Neural crest cell (in vitro differentiated cells): Measurements from ENCODE around the gene TMEM187. TPM values are rescaled to one million over a fixed set of nuclear protein-coding genes. Genes with fewer than 3 reads are reported as not detected.
A peak's percentile ranks its signal among the peaks of the same experiment; 100 is the strongest.

Source experiments
- DNase-seq: peaks from one replicate; pipeline ENCODE4 v3.0.0; 2021; ENCODE audit warnings: low read depth, mixed read lengths, low spot score
- H3K27ac Mint-ChIP-seq: one replicate; pipeline ENCODE4 v1.8.0; 2021; ENCODE audit warnings: mild to moderate bottlenecking, mixed read lengths; ENCODE audit not compliant: unreplicated experiment
- H3K27me3 Mint-ChIP-seq: 2 replicates; pipeline ENCODE4 v1.8.0; 2021; ENCODE audit warnings: low read depth, mild to moderate bottlenecking, mixed read lengths
- H3K36me3 Mint-ChIP-seq: 2 replicates; pipeline ENCODE4 v1.8.0; 2021; ENCODE audit warnings: low read depth, mild to moderate bottlenecking, mixed read lengths
- H3K4me1 Mint-ChIP-seq: 2 replicates; pipeline ENCODE4 v1.8.0; 2021; ENCODE audit warnings: mixed read lengths
- H3K4me3 Mint-ChIP-seq: one replicate; pipeline ENCODE4 v1.8.0; 2021; ENCODE audit warnings: mild to moderate bottlenecking, mixed read lengths
- H3K9me3 Mint-ChIP-seq: 2 replicates; pipeline ENCODE4 v1.8.0; 2021; ENCODE audit warnings: mixed read lengths
- total RNA-seq: library from RNA; stranded (reverse); gene quantifications from 2 replicates; pipeline ENCODE4 v1.2.1, GENCODE V29; 2021
- TF ChIP-seq, protein P1 (sequence below): fragments of 200-600 bp; sonication (generic); conservative IDR thresholded peaks from 2 replicates; pipeline ENCODE4 v1.5.0; 2021; ENCODE audit warnings: antibody characterized with exemption, mild to moderate bottlenecking

The TMEM187 gene
- total RNA-seq, 1 donor from 2014 or later: 8.0 TPM

DNA sequence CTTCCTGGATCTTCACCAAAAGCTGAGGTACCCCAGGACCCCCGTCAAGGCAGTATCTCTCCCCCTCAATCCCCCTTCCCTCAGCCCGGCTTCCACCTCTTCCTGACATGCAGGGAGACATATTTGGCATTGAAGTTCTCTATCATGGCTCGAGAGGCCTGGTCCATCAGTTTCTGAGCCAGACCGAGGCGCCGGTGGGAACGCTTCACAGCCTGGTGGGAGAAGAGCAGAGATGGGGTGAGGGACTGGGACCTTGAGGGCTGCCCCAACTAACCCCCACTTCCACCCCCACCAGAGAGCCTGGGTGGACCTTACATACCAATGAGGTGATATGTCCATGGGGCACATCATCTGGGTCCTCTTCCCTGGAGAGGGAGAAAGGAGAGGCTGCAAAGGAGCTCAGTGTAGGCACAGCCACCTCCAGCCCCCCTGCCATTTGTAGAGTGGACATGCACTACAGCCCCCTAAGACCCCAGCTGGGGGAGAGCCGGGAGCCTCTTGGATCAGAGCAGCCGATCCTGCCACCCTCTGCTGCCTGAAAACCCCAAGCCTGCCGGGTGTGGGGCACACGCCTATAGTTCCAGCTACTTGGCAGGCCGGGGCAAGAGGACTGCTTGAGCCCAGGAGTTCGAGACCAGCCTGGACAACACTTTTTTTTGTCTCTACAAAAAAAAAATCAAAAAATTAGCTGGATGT, 40.2 kb upstream of the TMEM187 start:
- Mint-ChIP-seq H3K4me3 (no peak overlapping the region), H3K27ac (no peak overlapping the region), H3K4me1 (peaks cover 20% of the 10 kb centered on the region), H3K9me3 (no peaks in the 10 kb centered on the region), H3K27me3 (no peaks in the 10 kb centered on the region), H3K36me3 (peaks cover 10% of the 10 kb centered on the region)
- DNase-seq: no peak
- TF ChIP-seq, protein P1, sequence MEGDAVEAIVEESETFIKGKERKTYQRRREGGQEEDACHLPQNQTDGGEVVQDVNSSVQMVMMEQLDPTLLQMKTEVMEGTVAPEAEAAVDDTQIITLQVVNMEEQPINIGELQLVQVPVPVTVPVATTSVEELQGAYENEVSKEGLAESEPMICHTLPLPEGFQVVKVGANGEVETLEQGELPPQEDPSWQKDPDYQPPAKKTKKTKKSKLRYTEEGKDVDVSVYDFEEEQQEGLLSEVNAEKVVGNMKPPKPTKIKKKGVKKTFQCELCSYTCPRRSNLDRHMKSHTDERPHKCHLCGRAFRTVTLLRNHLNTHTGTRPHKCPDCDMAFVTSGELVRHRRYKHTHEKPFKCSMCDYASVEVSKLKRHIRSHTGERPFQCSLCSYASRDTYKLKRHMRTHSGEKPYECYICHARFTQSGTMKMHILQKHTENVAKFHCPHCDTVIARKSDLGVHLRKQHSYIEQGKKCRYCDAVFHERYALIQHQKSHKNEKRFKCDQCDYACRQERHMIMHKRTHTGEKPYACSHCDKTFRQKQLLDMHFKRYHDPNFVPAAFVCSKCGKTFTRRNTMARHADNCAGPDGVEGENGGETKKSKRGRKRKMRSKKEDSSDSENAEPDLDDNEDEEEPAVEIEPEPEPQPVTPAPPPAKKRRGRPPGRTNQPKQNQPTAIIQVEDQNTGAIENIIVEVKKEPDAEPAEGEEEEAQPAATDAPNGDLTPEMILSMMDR: no peak

DNA sequence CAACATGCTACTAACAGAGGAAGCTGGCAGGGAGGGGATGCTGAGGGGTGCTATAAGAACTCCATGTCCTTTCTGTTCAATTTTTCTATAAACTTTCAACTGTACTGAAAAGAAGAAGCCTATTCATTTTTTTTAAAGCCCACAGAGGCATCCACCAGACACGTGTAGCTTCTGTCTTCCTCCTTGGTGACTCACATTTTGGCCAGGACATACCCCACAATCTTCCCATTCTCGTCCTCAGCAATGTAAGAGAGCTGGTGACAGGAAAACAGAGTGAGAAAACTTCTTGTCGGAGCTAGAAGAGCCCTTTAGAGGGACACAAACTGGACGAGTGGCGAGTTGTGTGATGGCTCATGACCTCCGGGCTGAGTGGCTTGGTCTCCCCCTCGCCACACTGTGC, 38.8 kb upstream of the TMEM187 start:
- H3K9me3 Mint-ChIP-seq: no peaks in the 10 kb centered on the region
- TF ChIP-seq, protein P1: no peak

DNA sequence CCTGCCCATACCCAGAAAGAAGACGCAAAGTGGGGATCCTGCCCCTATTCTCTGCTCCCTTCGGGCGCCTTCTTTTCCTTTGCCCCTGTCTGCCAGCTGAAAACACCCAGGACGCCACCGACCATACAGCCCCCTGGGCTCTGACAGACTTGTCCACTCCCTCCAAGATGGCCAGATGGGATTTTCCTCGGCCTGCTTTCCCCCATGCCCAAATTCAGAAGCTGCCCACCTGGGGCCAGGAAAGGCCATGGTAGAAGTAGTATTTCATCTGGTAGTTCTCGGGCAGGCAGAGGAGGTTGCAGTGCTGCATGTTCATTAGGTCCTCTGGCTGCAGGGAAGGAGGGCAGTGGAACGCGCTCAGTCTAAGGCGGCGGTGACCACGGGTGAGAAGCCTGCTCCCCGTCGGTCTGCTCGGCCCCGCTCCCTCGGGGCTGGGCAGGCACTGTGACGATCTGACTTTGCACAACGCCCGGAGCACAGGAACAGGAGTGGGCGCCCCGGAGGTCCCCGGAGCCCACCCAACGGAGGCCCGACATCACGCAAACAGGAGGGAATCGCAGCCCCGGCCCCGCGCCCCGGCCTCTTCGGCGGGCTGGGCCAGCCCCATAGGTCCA, 38.3 kb upstream of the TMEM187 start:
- Mint-ChIP-seq H3K36me3 (peaks cover 5% of the 10 kb centered on the region), H3K27me3 (no peaks in the 10 kb centered on the region), H3K27ac (peak overlapping the region; percentile 78), H3K9me3 (no peaks in the 10 kb centered on the region), H3K4me1 (peaks cover 13% of the 10 kb centered on the region), H3K4me3 (peak overlapping the region; percentile 89)
- DNase-seq: no peak
- TF ChIP-seq, protein P1: no peak

More for the DNA sequence above, 38.8 kb upstream of the TMEM187 start:
- H3K36me3 Mint-ChIP-seq: peaks cover 8% of the 10 kb centered on the region
- H3K4me3 Mint-ChIP-seq: peak overlapping the region; percentile 89
- H3K4me1 Mint-ChIP-seq: peaks cover 17% of the 10 kb centered on the region
- no peak for DNase-seq
- H3K27ac Mint-ChIP-seq: no peak overlapping the region
- no peaks in the 10 kb centered on the region for H3K27me3 Mint-ChIP-seq

DNA sequence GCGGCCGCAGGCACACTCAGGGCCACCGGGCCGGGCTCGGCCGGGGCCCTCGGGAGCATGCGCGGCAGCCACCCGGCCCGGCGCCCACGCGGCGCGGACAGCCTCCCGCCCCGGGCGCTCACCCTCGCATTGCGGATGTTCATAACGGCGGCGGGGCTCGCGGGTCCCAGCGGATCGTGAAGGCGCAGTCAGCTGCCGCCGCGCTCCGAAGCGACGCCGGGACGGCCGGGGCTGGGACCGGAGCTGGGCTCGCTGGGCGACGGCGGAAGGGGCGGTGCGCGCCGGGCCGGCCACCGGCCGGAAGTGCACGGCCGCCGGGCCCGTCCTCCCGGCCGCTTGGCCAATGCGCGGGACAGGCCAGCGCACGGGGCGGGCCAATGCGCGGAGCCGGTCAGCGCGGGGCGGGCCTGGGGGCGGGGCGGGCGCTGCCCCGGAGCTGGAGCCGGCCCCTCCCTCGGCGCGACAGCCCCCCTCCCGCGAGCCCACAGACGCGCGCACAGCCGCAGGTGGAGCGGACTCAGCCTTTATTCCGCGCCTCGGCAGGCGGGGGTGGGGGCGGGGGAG, 37.7 kb upstream of the TMEM187 start, which contains the start of gene NAA10:
Gene NAA10 (minus strand): TSS at position 276 of the 564 bp plus-strand sequence. CDS start 133 bp downstream, at position 143.
- Mint-ChIP-seq H3K36me3 (peaks cover 5% of the 10 kb centered on the region), H3K9me3 (no peaks in the 10 kb centered on the region), H3K27ac (peak within 1 kb of the TSS; percentile 78), H3K27me3 (no peaks in the 10 kb centered on the region), H3K4me3 (peak within 1 kb of the TSS; percentile 89), H3K4me1 (peaks cover 12% of the 10 kb centered on the region)
- no peak for DNase-seq
- TF ChIP-seq, protein P1: no peak

DNA sequence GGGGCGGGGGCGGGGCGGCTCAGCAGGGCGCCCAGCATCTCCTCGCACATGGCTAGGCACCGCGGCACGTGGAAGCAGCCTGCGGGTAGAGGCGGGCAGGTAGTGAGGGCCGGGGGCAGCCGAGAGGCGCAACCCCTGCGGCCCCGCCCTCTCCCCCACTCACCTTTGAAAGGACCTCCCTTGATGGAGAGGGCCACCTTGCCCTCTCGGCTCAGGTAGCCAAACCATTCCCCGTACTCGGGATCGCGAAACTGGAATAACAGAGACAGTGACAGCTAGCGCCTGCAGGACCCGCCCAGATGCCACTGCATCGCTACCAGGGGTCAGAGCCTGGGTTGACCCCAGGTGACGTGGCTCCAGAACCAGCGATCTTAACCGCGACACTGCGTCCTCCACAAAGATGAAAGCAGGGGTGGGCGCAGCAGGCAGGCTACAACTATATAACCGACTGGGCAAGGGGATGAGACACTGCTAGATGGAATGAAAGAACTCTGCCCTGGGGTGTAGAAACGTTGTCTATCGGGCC, 37.2 kb upstream of the TMEM187 start:
- Mint-ChIP-seq H3K9me3 (no peaks in the 10 kb centered on the region), H3K4me3 (peak overlapping the region; percentile 83), H3K27me3 (no peaks in the 10 kb centered on the region), H3K27ac (no peak overlapping the region), H3K36me3 (peaks cover 5% of the 10 kb centered on the region), H3K4me1 (peaks cover 12% of the 10 kb centered on the region)
- DNase-seq: no peak
- TF ChIP-seq, protein P1: no peak
